ENCODE data around the gene TMEM132E. TPM values are rescaled to one million over a fixed set of nuclear protein-coding genes. Genes with fewer than 3 reads are reported as not detected.
A peak's percentile ranks its signal among the peaks of the same experiment; 100 is the strongest.

Gene TMEM132E
- total RNA-seq, 4 donors from 2014 or later: 0.11 to 0.13 TPM; not detected in 2

DNA sequence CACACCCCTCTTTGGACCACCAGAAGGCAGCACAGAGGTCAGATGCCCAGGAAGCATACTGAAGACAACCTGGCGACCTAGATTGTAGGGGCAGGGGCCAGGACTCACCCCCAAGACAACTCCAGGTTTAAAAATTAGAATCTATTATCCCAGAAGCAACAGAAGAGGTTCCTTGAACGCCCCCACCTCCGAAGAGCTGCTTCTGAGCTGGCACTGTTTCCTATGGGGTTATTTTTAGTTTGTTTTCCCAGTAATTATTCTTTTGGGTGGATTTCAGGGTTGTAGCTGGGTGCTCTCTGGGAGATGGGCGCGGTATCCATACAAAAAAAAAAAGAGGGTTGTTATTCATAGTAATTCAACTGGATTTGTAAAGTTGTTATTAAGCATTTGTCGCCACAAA lies 10.4 kb upstream of the TMEM132E start:
- intact Hi-C loops (cut with DNase I): no loop called here
- TF ChIP-seq, protein P1, sequence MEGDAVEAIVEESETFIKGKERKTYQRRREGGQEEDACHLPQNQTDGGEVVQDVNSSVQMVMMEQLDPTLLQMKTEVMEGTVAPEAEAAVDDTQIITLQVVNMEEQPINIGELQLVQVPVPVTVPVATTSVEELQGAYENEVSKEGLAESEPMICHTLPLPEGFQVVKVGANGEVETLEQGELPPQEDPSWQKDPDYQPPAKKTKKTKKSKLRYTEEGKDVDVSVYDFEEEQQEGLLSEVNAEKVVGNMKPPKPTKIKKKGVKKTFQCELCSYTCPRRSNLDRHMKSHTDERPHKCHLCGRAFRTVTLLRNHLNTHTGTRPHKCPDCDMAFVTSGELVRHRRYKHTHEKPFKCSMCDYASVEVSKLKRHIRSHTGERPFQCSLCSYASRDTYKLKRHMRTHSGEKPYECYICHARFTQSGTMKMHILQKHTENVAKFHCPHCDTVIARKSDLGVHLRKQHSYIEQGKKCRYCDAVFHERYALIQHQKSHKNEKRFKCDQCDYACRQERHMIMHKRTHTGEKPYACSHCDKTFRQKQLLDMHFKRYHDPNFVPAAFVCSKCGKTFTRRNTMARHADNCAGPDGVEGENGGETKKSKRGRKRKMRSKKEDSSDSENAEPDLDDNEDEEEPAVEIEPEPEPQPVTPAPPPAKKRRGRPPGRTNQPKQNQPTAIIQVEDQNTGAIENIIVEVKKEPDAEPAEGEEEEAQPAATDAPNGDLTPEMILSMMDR (IDR thresholded peaks at IDR 0.05): no peak
- TF ChIP-seq POLR2A (IDR thresholded peaks at IDR 0.05): no peak
- H3K27me3 ChIP-seq: no peaks in the 10 kb centered on the region

DNA sequence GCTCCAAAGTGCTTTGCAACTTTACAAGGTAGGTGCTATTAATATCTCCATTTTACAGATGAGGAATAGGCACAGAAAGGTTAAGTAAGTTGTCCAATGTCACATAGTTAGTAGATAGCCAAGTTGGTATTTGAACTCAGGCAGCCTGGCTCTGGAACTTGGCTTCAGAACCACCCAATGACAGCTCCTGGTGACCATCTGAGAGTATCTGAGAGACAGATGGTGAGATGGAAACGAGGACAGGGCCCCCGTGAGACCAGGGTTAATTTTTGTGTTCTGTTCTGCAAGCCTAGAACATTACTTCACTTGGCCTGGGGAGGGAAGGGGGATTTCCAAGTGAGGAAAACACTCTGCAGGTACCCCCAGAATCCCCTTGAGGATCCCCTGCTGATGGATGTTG lies 9.8 kb upstream of the TMEM132E start:
- Histone ChIP-seq H3K9me3 (no peaks in the 10 kb centered on the region), H3K27me3 (no peaks in the 10 kb centered on the region), H3K4me1 (peaks cover 0 to 5% of the 10 kb centered on the region in 2 donors), H3K4me3 (replicated peaks in 1 of 3) (no peak overlapping the region), H3K36me3 (no peaks in the 10 kb centered on the region), H3K27ac (no peak overlapping the region)
- DNase-seq: no peak
- intact Hi-C loops (cut with DNase I): no loop called here
- WGBS, 2 donors: 61 to 72% methylated on average over 2 of the region's 2 CpGs
- no peak for TF ChIP-seq POLR2A (IDR thresholded peaks at IDR 0.05)
- TF ChIP-seq, protein P1 (IDR thresholded peaks at IDR 0.05): no peak

More for the DNA sequence above, 10.4 kb upstream of the TMEM132E start:
- DNase-seq: no peak
- 82 to 85% methylated on average over 6 of the region's 6 CpGs for WGBS, 2 donors
- Histone ChIP-seq H3K4me3 (replicated peaks in 1 of 3) (no peak overlapping the region), H3K27ac (no peak overlapping the region), H3K4me1 (peaks cover 0 to 5% of the 10 kb centered on the region in 2 donors), H3K36me3 (no peaks in the 10 kb centered on the region), H3K9me3 (no peaks in the 10 kb centered on the region)

DNA sequence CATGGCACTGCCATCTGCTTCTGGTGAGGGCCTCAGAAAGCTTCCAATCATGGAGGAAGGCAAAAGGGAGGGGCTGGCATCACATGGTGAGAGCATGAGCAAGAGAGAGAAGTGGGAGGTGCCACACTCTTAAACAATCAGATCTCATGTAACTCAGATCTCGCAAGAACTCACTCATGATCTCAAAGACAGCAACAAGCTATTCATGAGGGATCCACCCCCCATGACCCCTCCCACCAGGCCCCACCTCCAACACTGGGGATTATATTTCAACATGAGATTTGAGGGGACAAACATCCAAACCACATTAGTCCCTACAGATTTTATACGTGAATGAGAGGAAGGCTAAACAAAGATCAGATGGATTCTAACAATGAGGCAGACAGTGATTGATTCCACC lies 8.9 kb upstream of the TMEM132E start:
- Histone ChIP-seq H3K4me1 (peaks cover 0 to 5% of the 10 kb centered on the region in 2 donors), H3K27me3 (no peaks in the 10 kb centered on the region), H3K27ac (no peak overlapping the region), H3K4me3 (replicated peaks in 1 of 3) (no peak overlapping the region), H3K36me3 (no peaks in the 10 kb centered on the region), H3K9me3 (no peaks in the 10 kb centered on the region)
- intact Hi-C loops (cut with DNase I): no loop called here
- DNase-seq: no peak
- WGBS, 2 donors: 53 to 71% methylated on average over 2 of the region's 2 CpGs
- no peak for TF ChIP-seq POLR2A (IDR thresholded peaks at IDR 0.05)
- TF ChIP-seq, protein P1 (IDR thresholded peaks at IDR 0.05): no peak

DNA sequence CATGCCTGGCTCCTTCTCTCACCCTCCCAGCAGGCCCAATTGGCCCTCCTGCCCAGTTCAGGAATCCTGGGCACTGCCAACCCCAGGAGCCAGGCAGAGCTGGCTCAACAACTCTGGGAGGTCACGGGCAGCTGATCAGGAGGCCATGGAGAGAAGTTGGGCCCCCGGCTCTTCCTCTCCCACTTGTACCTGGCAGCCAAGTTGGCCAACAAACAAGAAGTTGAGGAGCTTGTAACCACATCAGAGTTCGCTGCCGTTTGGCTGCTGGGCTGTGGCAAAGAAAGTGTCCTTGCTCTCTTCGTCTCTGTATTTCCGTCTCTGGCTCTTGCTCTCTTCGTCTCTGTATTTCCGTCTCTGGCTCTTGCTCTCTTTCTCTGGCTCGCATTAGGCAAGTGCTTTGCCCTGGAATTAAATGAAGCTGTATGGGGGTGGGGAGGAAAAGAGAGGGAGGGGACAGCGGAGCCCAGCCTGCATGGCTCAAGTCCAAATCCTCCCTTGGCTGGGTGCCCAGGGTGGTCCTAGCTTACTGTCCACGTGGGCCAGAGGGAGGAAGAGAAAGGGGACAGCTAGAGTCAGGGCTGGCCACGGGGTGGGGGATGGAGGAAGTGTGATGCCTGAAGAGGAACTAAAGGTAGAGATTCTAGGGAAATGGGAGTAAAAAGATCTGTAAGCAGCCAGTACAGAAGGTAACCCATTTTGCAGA lies 7.8 kb upstream of the TMEM132E start:
- H3K27me3 ChIP-seq: no peaks in the 10 kb centered on the region
- intact Hi-C loops (cut with DNase I): no loop called here
- no peak overlapping the region for H3K4me3 ChIP-seq (replicated peaks in 1 of 3)
- H3K27ac ChIP-seq: no peak overlapping the region
- DNase-seq: peak; percentile 66 to 73
- H3K36me3 ChIP-seq: no peaks in the 10 kb centered on the region
- 11 to 21% methylated on average over 12 of the region's 12 CpGs for WGBS, 2 donors
- TF ChIP-seq POLR2A (IDR thresholded peaks at IDR 0.05): no peak
- TF ChIP-seq, protein P1 (IDR thresholded peaks at IDR 0.05): no peak
- H3K9me3 ChIP-seq: no peaks in the 10 kb centered on the region
- peaks cover 0 to 5% of the 10 kb centered on the region in 2 donors for H3K4me1 ChIP-seq

DNA sequence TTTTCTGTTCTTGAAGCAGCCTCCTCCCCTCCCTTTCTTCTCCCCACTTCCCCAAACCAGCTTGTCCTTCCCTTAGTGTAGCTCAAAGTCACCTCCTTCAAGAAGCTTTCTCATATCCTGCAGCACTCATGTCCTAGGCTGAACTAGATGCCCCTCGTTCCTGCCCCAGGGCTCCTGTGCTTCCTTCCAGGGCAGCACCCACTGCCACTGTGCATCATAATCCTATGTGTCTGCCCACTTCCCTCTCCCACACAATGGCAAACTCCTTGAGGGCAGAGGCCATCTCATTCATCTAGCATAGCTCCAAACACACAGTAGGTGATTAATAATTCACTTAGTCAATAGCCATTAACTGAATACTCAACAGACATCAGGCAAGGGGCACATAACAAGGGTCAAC lies 6.9 kb upstream of the TMEM132E start:
- Histone ChIP-seq H3K4me3 (replicated peaks in 1 of 3) (no peak overlapping the region), H3K27me3 (no peaks in the 10 kb centered on the region), H3K27ac (no peak overlapping the region), H3K4me1 (peaks cover 0 to 5% of the 10 kb centered on the region in 2 donors), H3K9me3 (no peaks in the 10 kb centered on the region), H3K36me3 (no peaks in the 10 kb centered on the region)
- TF ChIP-seq POLR2A (IDR thresholded peaks at IDR 0.05): no peak
- TF ChIP-seq, protein P1 (IDR thresholded peaks at IDR 0.05): no peak
- DNase-seq: no peak
- intact Hi-C loops (cut with DNase I): no loop called here
- 68 to 78% methylated on average over 1 of the region's 1 CpG for WGBS, 2 donors
